ENCODE data around the gene POU2F2. TPM values are rescaled to one million over a fixed set of nuclear protein-coding genes. Genes with fewer than 3 reads are reported as not detected.

The POU2F2 gene
- 0.70 TPM for total RNA-seq

GRCh38 chr19:42132030-42132628, at the start of gene POU2F2:
POU2F2 (minus strand) TSS chr19:42132446; CDS start chr19:42132411, 35 bp downstream.

GRCh38 chr19:42075616-42076379, 56.4 kb downstream of the POU2F2 start, which contains the start of gene ZNF574:
ZNF574 (plus strand) TSS chr19:42076166; CDS start chr19:42078607, 2,441 bp downstream.

GRCh38 chr19:42069619-42070351, 62.5 kb downstream of the POU2F2 start, which contains the start of gene GRIK5:
GRIK5 (minus strand) TSS chr19:42070206; CDS start chr19:42065770, 4,436 bp downstream.

Small RNA genes within 50 kb of the gene (small RNA-seq; reads per million reads assigned to genes)
- not detected for gene MIR4323 (ENCODE audit: low replicate concordance)

Other genes with a start within 250 kb of the POU2F2 start
- 51.5 TPM for gene ARHGEF1, start 249.3 kb downstream of the POU2F2 start, total RNA-seq
- gene ERFL, start 204.0 kb downstream of the POU2F2 start, total RNA-seq = 0.12 TPM
- gene RABAC1, start 173.1 kb downstream of the POU2F2 start, total RNA-seq = 123 TPM
- gene ATP1A3, start 138.2 kb downstream of the POU2F2 start, total RNA-seq = 0.53 TPM
- 20.8 TPM for gene GRIK5, start 62.2 kb downstream of the POU2F2 start, total RNA-seq
- gene ZNF574, start 56.3 kb downstream of the POU2F2 start, total RNA-seq = 21.1 TPM
- gene DEDD2, start 85.2 kb upstream of the POU2F2 start, total RNA-seq = 36.3 TPM
- gene ZNF526, start 87.9 kb upstream of the POU2F2 start, total RNA-seq = 10.2 TPM
- 29.5 TPM for gene GSK3A, start 110.2 kb upstream of the POU2F2 start, total RNA-seq
- 43.8 TPM for gene ERF, start 122.7 kb upstream of the POU2F2 start, total RNA-seq
- 40.2 TPM for gene CIC, start 136.8 kb upstream of the POU2F2 start, total RNA-seq
- 0.70 TPM for gene PRR19, start 169.7 kb upstream of the POU2F2 start, total RNA-seq
- gene PAFAH1B3, start 170.2 kb upstream of the POU2F2 start, total RNA-seq = 57.8 TPM
- 0.99 TPM for gene TMEM145, start 180.9 kb upstream of the POU2F2 start, total RNA-seq
- 50.2 TPM for gene MEGF8, start 193.2 kb upstream of the POU2F2 start, total RNA-seq